ENCODE measurements around the gene RBFOX2.

The RBFOX2 gene

DNA sequence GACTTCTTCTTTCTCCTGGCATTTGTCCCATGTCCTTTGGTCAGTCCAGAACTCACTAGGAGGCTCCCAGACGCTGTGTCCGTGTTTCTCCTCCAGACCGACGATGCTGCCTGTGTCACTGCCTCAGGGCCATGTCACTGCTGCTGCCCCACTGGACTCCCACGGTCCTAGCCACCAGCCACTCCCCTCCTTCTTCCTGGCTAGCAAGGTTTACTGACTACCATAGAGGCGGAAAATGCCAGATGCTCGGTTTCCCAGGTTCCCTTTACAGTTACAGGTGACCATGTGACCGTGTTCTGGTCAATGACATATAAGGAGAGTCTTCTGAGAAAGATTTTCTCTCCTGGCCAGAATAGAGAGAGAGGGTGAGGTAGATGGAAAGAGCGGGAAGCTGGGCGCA, 40.7 kb upstream of the RBFOX2 start:
- DNase-seq (ENCODE audit: extremely low spot score), result no peak
- CTCF ChIA-PET, result no interaction called here
- POLR2A ChIA-PET, result no interaction called here
- TF ChIP-seq, protein P1, sequence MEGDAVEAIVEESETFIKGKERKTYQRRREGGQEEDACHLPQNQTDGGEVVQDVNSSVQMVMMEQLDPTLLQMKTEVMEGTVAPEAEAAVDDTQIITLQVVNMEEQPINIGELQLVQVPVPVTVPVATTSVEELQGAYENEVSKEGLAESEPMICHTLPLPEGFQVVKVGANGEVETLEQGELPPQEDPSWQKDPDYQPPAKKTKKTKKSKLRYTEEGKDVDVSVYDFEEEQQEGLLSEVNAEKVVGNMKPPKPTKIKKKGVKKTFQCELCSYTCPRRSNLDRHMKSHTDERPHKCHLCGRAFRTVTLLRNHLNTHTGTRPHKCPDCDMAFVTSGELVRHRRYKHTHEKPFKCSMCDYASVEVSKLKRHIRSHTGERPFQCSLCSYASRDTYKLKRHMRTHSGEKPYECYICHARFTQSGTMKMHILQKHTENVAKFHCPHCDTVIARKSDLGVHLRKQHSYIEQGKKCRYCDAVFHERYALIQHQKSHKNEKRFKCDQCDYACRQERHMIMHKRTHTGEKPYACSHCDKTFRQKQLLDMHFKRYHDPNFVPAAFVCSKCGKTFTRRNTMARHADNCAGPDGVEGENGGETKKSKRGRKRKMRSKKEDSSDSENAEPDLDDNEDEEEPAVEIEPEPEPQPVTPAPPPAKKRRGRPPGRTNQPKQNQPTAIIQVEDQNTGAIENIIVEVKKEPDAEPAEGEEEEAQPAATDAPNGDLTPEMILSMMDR (IDR thresholded peaks at IDR 0.05; ENCODE audit: control extremely low read depth, extremely low read depth, low read depth, missing control alignments), result no peak

DNA sequence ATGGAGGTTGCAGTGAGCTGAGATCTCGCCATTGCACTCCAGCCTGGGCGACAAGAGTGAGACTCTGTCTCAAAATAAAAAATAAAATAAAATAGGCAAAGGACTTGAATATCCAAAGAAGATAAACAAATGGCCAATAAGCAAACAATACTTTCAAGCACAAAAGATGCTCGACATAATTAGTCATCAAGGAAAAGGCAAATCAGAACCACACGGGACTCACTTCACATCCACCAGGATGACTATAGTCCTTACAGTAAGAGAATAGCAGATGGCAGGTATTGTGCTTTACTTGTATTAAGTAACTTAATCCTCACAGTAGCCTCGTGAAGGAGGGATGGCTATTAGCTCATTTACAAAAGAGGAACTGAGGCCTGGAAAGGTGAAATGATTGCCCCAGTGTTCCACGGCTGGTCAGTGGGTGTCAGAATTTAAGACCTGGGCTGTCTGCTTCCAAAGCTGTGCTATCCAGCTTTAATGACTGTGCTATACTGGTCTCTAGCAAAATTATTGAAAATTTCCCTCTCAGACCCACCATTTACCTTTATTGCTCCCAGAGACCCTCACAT, 40.2 kb upstream of the RBFOX2 start:
- ChIA-PET CTCF (interaction anchor here (1.2 kb wide), 1 partner anchor 64 kb away, joined by 3 read pairs; no protein-coding TSS in a partner anchor), POLR2A (no interaction called here)
- TF ChIP-seq, protein P1 (IDR thresholded peaks at IDR 0.05; ENCODE audit: control extremely low read depth, extremely low read depth, low read depth, missing control alignments), result no peak
- no peak for DNase-seq (ENCODE audit: extremely low spot score)

DNA sequence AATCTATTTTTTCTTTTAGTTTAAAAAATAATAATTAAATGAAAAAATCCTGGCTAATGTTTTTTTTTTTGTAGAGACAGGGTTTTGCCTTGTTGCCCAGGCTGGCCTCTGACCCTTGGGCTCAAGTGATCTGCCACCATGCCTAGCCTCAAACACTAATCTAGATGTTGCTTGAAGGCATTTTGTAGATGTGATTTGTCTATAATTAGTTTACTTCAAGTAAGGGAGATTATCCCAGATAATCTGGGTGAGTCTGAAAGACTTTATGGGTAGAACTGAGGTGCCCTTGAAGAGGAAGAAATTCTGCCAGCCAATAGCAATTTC, 38.6 kb upstream of the RBFOX2 start:
- CTCF ChIA-PET, result interaction anchor here (2.0 to 3.3 kb wide), 7 partner anchors 9 to 57 kb away, joined by 8 to 41 read pairs (median 15); no protein-coding TSS in a partner anchor
- TF ChIP-seq, protein P1 (IDR thresholded peaks at IDR 0.05; ENCODE audit: control extremely low read depth, extremely low read depth, low read depth, missing control alignments), result no peak
- POLR2A ChIA-PET, result no interaction called here
- no peak for DNase-seq (ENCODE audit: extremely low spot score)

GRCh38 chr22:36065775-36066544, 37.3 kb upstream of the RBFOX2 start:
- TF ChIP-seq, protein P1 (IDR thresholded peaks at IDR 0.05; ENCODE audit: control extremely low read depth, extremely low read depth, low read depth, missing control alignments), result peak; percentile 80
- CTCF ChIA-PET, result interaction anchor here (0.6 to 3.3 kb wide), 63 partner anchors 10 to 439 kb away, joined by 3 to 49 read pairs (median 5); partner anchors contain the start of genes APOL3, APOL6 and RBFOX2
- POLR2A ChIA-PET, result no interaction called here
- peak; percentile 78 for DNase-seq (ENCODE audit: extremely low spot score)

DNA sequence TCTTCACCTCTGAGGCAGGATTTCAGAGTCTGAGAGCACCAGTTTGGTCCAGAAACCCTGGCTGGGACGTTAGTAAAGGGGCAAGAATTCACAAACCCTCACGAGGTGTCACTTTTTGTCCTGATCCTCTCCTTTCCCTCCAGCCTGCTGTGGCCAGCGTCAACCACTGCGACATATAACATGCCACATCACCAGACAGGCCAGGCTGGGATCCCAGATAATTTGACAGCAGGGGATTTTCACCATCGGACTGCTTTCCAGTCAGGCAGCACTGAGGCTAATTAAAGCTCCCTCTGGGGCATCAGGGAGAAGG, 36.8 kb upstream of the RBFOX2 start:
- ChIA-PET POLR2A (no interaction called here), CTCF (interaction anchor here (0.7 to 3.3 kb wide), 60 partner anchors 9 to 438 kb away, joined by 3 to 49 read pairs (median 5); partner anchors contain the start of genes APOL3, APOL6 and RBFOX2)
- TF ChIP-seq, protein P1 (IDR thresholded peaks at IDR 0.05; ENCODE audit: control extremely low read depth, extremely low read depth, low read depth, missing control alignments), result no peak

GRCh38 chr22:36064358-36064757, 35.7 kb upstream of the RBFOX2 start:
- no peak for DNase-seq (ENCODE audit: extremely low spot score)
- POLR2A ChIA-PET, result no interaction called here
- CTCF ChIA-PET, result interaction anchor here (1.3 to 3.3 kb wide), 10 partner anchors 8 to 110 kb away, joined by 4 to 49 read pairs (median 15); no protein-coding TSS in a partner anchor
- TF ChIP-seq, protein P1 (IDR thresholded peaks at IDR 0.05; ENCODE audit: control extremely low read depth, extremely low read depth, low read depth, missing control alignments), result no peak

More for the DNA sequence above, 36.8 kb upstream of the RBFOX2 start:
- DNase-seq (ENCODE audit: extremely low spot score), result no peak
